Left lung (tissue), 10 donors: ENCODE data around the gene ACTA2. TPM values are rescaled to one million over a fixed set of nuclear protein-coding genes. Genes with fewer than 3 reads are reported as not detected.

Experiments used
- ATAC-seq: fragments of 200-7000 bp; cut with Tn5 transposase; one replicate; pipeline ENCODE4 v1.9.1; 2020; ENCODE audit warnings: moderate library complexity
- DNase-seq, 4 donors: peaks; one replicate each; pipeline ENCODE4 v3.0.0-alpha.2; 2013 to 2020
- H3K27ac ChIP-seq, 2 donors: fragments of 200-600 bp; sonication (generic) in 1 of 2; one replicate each; pipeline versions ENCODE4 v1.5.0 to v1.8.0; 2020 to 2021
- H3K27me3 ChIP-seq, 2 donors: fragments of 200-600 bp; sonication (generic) in 1 of 2; one replicate each; pipeline versions ENCODE4 v1.5.0 to v1.8.0; 2020 to 2021
- H3K36me3 ChIP-seq, 2 donors: fragments of 200-600 bp; sonication (generic) in 1 of 2; one replicate each; pipeline versions ENCODE4 v1.5.0 to v1.8.0; 2020 to 2021
- H3K4me1 ChIP-seq, 2 donors: fragments of 200-600 bp; one replicate each; pipeline ENCODE4 v1.8.0; 2021
- H3K4me3 ChIP-seq, 2 donors: fragments of 200-600 bp; sonication (generic) in 1 of 2; one replicate each; pipeline versions ENCODE4 v1.5.0 to v1.8.0; 2020 to 2021; ENCODE audit warnings: mild to moderate bottlenecking in 1 of 2
- H3K9me3 ChIP-seq, 2 donors: fragments of 200-600 bp; sonication (generic) in 1 of 2; one replicate each; pipeline versions ENCODE4 v1.5.0 to v1.8.0; 2020 to 2021
- intact Hi-C, 2 donors: fragments of 100-400 bp; cut with DNase I; formaldehyde crosslinking; loops; one replicate each; pipeline versions ENCODE4 v1.11.2 to v1.14.2; 2022
- polyA plus RNA-seq, 6 donors: library from polyadenylated mRNA; unstranded; fragments of 120-200 nt; gene quantifications; one replicate each; pipeline ENCODE4 v1.2.1, GENCODE V29; 2013; ENCODE audit not compliant: insufficient read length in 6 of 6
- total RNA-seq, 2 donors: library from RNA; stranded (reverse); fragmentation: NEBNext Ultra II Directional; extraction: Animal tissue kit (Norgen Biotek cat#: 25700); gene quantifications; one replicate each; pipeline ENCODE4 v1.2.1, GENCODE V29; 2021
- TF ChIP-seq, protein P1 (sequence below), 2 donors: fragments of 200-600 bp; sonication (generic) in 1 of 2; IDR thresholded peaks; one replicate each; pipeline versions ENCODE4 v1.5.0 to v1.8.0; 2021; ENCODE audit warnings: antibody characterized with exemption in 2 of 2
- donor health status: DM: no; HTN: yes; CAD: no.
- donor health status: DM: no; HTN: no; CAD: no.

The ACTA2 gene
- total and polyA plus RNA-seq, 8 donors, result 415 to 612 (median 495) TPM

GRCh38 chr10:88911116-88911515, 41.5 kb downstream of the ACTA2 start:
- no peak overlapping the region for H3K4me3 ChIP-seq
- H3K4me1 ChIP-seq, result no peaks in the 10 kb centered on the region
- TF ChIP-seq, protein P1, sequence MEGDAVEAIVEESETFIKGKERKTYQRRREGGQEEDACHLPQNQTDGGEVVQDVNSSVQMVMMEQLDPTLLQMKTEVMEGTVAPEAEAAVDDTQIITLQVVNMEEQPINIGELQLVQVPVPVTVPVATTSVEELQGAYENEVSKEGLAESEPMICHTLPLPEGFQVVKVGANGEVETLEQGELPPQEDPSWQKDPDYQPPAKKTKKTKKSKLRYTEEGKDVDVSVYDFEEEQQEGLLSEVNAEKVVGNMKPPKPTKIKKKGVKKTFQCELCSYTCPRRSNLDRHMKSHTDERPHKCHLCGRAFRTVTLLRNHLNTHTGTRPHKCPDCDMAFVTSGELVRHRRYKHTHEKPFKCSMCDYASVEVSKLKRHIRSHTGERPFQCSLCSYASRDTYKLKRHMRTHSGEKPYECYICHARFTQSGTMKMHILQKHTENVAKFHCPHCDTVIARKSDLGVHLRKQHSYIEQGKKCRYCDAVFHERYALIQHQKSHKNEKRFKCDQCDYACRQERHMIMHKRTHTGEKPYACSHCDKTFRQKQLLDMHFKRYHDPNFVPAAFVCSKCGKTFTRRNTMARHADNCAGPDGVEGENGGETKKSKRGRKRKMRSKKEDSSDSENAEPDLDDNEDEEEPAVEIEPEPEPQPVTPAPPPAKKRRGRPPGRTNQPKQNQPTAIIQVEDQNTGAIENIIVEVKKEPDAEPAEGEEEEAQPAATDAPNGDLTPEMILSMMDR (IDR thresholded peaks at IDR 0.05), result no peak
- ATAC-seq (no peak), DNase-seq (no peak)
- H3K9me3 ChIP-seq, result no peaks in the 10 kb centered on the region
- H3K27ac ChIP-seq, result no peak overlapping the region
- H3K36me3 ChIP-seq, result peaks cover 0 to 8% of the 10 kb centered on the region in 2 donors
- no peaks in the 10 kb centered on the region for H3K27me3 ChIP-seq
- intact Hi-C loops, result no loop called here

- Histone ChIP-seq H3K27me3 (no peaks in the 10 kb centered on the region), H3K27ac (no peak overlapping the region)
Measured at GRCh38 chr10:88908194-88908593, 44.4 kb downstream of the ACTA2 start.

GRCh38 chr10:88906921-88907320, 45.7 kb downstream of the ACTA2 start:
- H3K27me3 ChIP-seq, result no peaks in the 10 kb centered on the region
- no peak for ATAC-seq
- no peaks in the 10 kb centered on the region for H3K4me1 ChIP-seq
- no peaks in the 10 kb centered on the region for H3K9me3 ChIP-seq
- DNase-seq, result no peak
- no peak overlapping the region for H3K27ac ChIP-seq
- no peak overlapping the region for H3K4me3 ChIP-seq
- H3K36me3 ChIP-seq, result peaks cover 0 to 13% of the 10 kb centered on the region in 2 donors
- TF ChIP-seq, protein P1 (IDR thresholded peaks at IDR 0.05), result no peak
- intact Hi-C loops, result no loop called here

More at GRCh38 chr10:88908194-88908593, 44.4 kb downstream of the ACTA2 start:
- Histone ChIP-seq H3K4me1 (no peaks in the 10 kb centered on the region), H3K36me3 (peaks cover 0 to 13% of the 10 kb centered on the region in 2 donors), H3K4me3 (no peak overlapping the region), H3K9me3 (no peaks in the 10 kb centered on the region)
- ATAC-seq (no peak), DNase-seq (no peak)
- TF ChIP-seq, protein P1 (IDR thresholded peaks at IDR 0.05), result no peak
- intact Hi-C loops, result no loop called here

- peaks cover 0 to 5% of the 10 kb centered on the region in 2 donors for H3K4me1 ChIP-seq
- H3K27ac ChIP-seq, result no peak overlapping the region
- no peaks in the 10 kb centered on the region for H3K9me3 ChIP-seq
- peaks cover 0 to 13% of the 10 kb centered on the region in 2 donors for H3K36me3 ChIP-seq
- no peak for DNase-seq
- no peaks in the 10 kb centered on the region for H3K27me3 ChIP-seq
- no peak for ATAC-seq
- TF ChIP-seq, protein P1 (IDR thresholded peaks at IDR 0.05), result no peak
- intact Hi-C loops, result no loop called here
- no peak overlapping the region for H3K4me3 ChIP-seq
Measured at GRCh38 chr10:88903715-88904114, 48.9 kb downstream of the ACTA2 start.

DNA sequence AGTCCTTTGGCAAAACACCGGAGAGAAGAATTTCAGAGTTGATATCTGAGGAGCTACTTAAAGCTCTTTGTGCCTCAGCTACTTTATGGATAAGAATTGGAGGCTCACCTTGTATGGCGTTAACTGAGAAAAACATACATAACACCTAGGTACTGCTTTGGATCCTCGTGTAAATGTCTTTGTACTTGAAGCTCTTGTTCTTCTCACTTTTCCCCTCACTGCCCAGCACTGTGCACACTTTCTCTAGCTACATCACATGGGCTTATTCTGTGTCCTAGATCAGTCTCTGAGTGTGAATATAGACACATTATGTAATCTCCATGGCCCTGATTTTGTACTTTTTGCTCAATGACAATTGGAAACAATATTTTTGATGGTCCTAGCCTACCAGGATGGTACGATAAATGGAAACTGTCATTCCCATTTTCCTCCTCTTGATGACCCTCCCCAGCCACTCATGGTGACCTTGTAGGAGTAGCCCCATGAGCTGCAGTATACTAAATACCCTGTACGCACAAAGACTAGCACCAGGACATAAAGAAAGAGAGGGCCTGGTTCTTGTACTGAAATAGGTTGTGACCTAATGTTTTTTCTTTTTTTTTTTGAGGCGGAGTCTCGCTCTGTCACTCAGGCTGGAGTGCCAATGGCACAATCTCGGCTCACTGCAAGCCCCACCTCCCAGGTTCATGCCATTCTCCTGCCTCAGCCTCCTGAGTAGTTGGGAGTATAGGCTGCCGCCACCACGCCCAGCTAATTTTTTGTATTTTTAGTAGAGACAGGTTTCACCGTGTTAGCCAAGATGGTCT, 50.4 kb downstream of the ACTA2 start:
- no peaks in the 10 kb centered on the region for H3K27me3 ChIP-seq
- DNase-seq (no peak), ATAC-seq (no peak)
- no peaks in the 10 kb centered on the region for H3K9me3 ChIP-seq
- TF ChIP-seq, protein P1 (IDR thresholded peaks at IDR 0.05), result no peak
- intact Hi-C loops, result no loop called here
- peaks cover 6 to 10% of the 10 kb centered on the region in 2 donors for H3K4me1 ChIP-seq
- peaks cover 0 to 13% of the 10 kb centered on the region in 2 donors for H3K36me3 ChIP-seq
- H3K4me3 ChIP-seq, result no peak overlapping the region
- peak overlapping the region in 1 of 2 donors; percentile 55 for H3K27ac ChIP-seq
